ENCODE data around the gene RHOBTB1. TPM values are rescaled to one million over a fixed set of nuclear protein-coding genes. Genes with fewer than 3 reads are reported as not detected.

RHOBTB1 gene
- total RNA-seq, 2 donors from 2014 or later: 16.7 to 19.6 TPM

DNA sequence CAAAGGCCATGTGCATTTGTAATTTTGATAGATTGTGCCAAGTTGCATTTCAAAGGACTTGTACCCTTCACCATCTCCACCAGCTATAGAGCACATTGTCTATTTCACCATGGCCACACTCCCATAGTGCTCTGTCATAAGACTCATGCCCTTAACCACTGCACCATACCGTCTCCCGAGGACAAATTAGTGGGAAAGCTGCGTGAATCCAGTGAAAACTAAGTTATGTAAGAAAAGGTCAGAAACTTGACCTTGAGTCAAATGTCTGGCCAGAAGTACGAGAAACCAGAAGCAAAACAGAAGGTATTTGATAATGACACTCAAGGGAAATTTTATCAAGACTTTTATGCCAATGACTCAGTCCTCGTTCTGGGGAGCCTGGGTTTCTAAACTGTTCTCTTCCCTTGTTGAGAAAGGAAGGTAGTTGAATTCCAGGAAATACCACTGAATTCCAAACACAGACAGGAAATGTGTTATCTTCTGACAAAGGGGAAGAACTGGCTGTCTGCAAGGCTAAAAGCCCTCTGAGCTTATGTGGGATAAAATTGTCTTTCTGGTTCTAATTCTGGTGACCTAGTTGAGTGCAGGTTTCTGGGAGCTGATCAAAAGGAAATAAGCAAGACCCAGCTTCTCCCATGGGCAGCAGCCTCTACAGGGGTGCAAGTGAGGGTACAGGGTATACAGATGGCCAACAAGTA, 116.0 kb downstream of the RHOBTB1 start:
- Histone ChIP-seq H3K27ac (no peak overlapping the region), H3K36me3 (no peaks in the 10 kb centered on the region), H3K4me3 (no peak overlapping the region), H3K4me1 (ENCODE audit: control insufficient read depth in 1 of 2, low read depth in 2 of 2) (peaks cover 2 to 10% of the 10 kb centered on the region in 2 donors), H3K27me3 (replicated peaks; ENCODE audit: insufficient read depth) (no peaks in the 10 kb centered on the region), H3K9me3 (no peaks in the 10 kb centered on the region)
- TF ChIP-seq, protein P1, sequence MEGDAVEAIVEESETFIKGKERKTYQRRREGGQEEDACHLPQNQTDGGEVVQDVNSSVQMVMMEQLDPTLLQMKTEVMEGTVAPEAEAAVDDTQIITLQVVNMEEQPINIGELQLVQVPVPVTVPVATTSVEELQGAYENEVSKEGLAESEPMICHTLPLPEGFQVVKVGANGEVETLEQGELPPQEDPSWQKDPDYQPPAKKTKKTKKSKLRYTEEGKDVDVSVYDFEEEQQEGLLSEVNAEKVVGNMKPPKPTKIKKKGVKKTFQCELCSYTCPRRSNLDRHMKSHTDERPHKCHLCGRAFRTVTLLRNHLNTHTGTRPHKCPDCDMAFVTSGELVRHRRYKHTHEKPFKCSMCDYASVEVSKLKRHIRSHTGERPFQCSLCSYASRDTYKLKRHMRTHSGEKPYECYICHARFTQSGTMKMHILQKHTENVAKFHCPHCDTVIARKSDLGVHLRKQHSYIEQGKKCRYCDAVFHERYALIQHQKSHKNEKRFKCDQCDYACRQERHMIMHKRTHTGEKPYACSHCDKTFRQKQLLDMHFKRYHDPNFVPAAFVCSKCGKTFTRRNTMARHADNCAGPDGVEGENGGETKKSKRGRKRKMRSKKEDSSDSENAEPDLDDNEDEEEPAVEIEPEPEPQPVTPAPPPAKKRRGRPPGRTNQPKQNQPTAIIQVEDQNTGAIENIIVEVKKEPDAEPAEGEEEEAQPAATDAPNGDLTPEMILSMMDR (IDR thresholded peaks at IDR 0.05): no peak
- DNase-seq (ENCODE audit: low spot score) (no peak), ATAC-seq (ENCODE audit: insufficient number of reproducible peaks, low FRiP score, low read depth) (no peak)

DNA sequence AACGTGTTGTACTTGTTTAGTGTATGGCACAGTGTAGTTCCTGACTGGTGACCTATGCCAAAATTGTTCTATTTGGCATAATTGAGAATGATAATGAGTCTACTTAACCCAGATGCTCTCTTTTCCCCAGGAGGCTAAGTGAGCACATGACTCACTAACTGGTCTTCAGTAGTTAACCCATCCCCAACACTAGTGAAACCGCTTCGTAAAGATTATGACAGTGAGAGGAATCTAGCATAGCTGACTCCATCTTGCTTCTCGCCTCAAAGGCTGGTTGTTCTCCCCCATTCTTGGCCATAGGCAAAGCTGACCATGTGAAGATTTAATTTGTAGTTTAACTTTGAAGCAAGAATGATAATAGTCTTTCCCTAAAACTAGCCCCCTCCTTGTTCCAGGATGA, 118.5 kb downstream of the RHOBTB1 start:
- ATAC-seq (ENCODE audit: insufficient number of reproducible peaks, low FRiP score, low read depth) (no peak), DNase-seq (ENCODE audit: low spot score) (no peak)
- no peaks in the 10 kb centered on the region for H3K36me3 ChIP-seq
- H3K4me1 ChIP-seq (ENCODE audit: control insufficient read depth in 1 of 2, low read depth in 2 of 2): peaks cover 2 to 13% of the 10 kb centered on the region in 2 donors
- H3K4me3 ChIP-seq: no peak overlapping the region
- no peaks in the 10 kb centered on the region for H3K27me3 ChIP-seq (replicated peaks; ENCODE audit: insufficient read depth)
- no peak overlapping the region for H3K27ac ChIP-seq
- TF ChIP-seq, protein P1 (IDR thresholded peaks at IDR 0.05): no peak
- H3K9me3 ChIP-seq: no peaks in the 10 kb centered on the region

DNA sequence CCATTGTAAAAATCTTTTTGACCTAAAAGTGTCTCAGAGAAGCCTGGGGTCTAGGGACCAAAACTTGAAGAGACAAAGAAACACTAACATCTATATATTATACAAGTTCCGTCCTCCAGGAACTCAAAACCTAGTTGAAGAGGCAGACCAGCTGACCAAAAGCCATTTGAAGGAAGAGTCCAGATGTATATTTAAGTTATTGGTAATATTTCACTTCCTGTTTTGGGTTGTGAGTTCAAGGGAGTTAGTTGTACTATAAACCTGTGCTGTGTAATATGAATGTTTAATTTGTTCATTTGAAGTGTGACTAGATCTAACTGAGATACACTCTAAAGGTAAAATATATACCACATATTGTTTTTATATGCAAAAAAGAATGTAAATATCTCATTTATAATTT, 120.7 kb downstream of the RHOBTB1 start:
- Histone ChIP-seq H3K9me3 (no peaks in the 10 kb centered on the region), H3K36me3 (no peaks in the 10 kb centered on the region), H3K27me3 (replicated peaks; ENCODE audit: insufficient read depth) (no peaks in the 10 kb centered on the region), H3K4me1 (ENCODE audit: control insufficient read depth in 1 of 2, low read depth in 2 of 2) (peaks cover 2 to 23% of the 10 kb centered on the region in 2 donors), H3K4me3 (no peak overlapping the region), H3K27ac (no peak overlapping the region)
- no peak for DNase-seq (ENCODE audit: low spot score)
- no peak for ATAC-seq (ENCODE audit: insufficient number of reproducible peaks, low FRiP score, low read depth)
- TF ChIP-seq, protein P1 (IDR thresholded peaks at IDR 0.05): no peak

DNA sequence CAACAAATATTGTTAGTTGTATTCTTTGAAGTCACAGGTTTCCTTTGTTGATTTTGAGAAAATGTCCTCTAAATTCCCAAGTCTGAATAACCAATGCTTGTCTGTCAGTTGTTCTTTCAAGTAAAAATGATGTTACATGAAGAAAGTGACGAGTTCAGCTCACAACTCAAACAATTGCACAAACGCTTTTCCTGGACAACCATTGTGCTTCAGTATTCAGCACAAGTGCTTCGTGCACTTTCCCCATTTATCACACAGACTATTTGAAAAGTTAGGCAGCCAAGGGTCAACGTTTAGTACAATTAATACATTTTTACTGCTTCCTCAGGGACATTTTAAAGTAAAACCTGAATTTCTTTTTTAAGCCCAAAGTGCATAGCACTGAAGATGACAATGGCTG, 121.2 kb downstream of the RHOBTB1 start:
- ATAC-seq (ENCODE audit: insufficient number of reproducible peaks, low FRiP score, low read depth): no peak
- H3K27me3 ChIP-seq (replicated peaks; ENCODE audit: insufficient read depth): no peaks in the 10 kb centered on the region
- no peak for DNase-seq (ENCODE audit: low spot score)
- H3K4me1 ChIP-seq (ENCODE audit: control insufficient read depth in 1 of 2, low read depth in 2 of 2): peaks cover 0 to 23% of the 10 kb centered on the region in 2 donors
- H3K36me3 ChIP-seq: no peaks in the 10 kb centered on the region
- H3K9me3 ChIP-seq: no peaks in the 10 kb centered on the region
- TF ChIP-seq, protein P1 (IDR thresholded peaks at IDR 0.05): no peak
- no peak overlapping the region for H3K4me3 ChIP-seq
- H3K27ac ChIP-seq: no peak overlapping the region

DNA sequence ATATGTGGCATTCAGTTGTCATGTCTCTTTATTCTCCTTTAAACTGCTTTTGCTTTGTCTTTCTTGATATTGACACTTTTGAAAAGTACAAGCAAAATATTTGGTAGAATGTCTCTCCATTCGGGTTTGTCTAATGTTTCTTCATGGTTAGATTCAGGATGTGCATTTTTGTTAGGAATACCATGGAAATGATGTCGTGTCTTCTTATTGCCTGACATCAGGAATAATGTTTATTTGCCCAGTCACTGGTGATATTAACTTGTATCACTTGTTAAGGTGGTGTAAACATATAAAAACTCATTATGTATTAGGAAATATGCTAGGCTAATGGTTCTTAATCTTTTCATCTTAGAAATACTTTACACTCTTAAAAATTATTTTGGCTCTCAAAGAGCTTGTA, 122.3 kb downstream of the RHOBTB1 start:
- ATAC-seq (ENCODE audit: insufficient number of reproducible peaks, low FRiP score, low read depth) (no peak), DNase-seq (ENCODE audit: low spot score) (no peak)
- no peaks in the 10 kb centered on the region for H3K36me3 ChIP-seq
- H3K27ac ChIP-seq: no peak overlapping the region
- H3K9me3 ChIP-seq: no peaks in the 10 kb centered on the region
- TF ChIP-seq, protein P1 (IDR thresholded peaks at IDR 0.05): no peak
- H3K4me3 ChIP-seq: no peak overlapping the region
- peaks cover 0 to 31% of the 10 kb centered on the region in 2 donors for H3K4me1 ChIP-seq (ENCODE audit: control insufficient read depth in 1 of 2, low read depth in 2 of 2)
- no peaks in the 10 kb centered on the region for H3K27me3 ChIP-seq (replicated peaks; ENCODE audit: insufficient read depth)

Measured in thoracic aorta (tissue), 2 donors.